ENCODE results near the gene RAB20. TPM values are rescaled to one million over a fixed set of nuclear protein-coding genes. Genes with fewer than 3 reads are reported as not detected.

RAB20 gene
- total and polyA plus RNA-seq, 2 of the 8 experiments (the other 6 are each of a cell fraction or from before 2014, with no cell fraction given), result 14.8 to 27.9 TPM

DNA sequence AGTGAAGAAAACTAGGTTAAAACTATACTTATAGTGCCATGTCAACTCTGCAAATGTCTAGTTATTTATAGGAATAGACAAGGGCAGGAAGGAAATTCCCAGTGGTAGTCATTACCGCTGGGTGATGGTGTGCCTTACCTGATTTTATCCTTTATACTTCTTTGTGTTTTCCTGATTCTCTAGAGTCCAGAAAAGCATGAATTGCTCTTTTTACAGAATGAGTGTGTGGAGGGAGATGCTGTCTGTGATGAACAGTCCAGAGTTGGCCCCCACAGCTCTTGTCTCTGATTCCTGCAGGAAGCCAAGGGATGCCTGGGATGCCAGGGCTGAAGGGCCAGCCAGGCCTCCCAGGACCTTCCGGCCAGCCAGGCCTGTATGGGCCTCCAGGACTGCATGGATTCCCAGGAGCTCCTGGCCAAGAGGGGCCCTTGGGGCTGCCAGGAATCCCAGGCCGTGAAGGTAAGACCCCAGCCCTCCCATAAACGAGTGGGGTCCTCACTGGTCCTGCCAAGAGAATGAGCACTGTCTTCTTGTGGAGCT lies 83.7 kb downstream of the RAB20 start:
- Histone ChIP-seq H3K4ac (replicated peaks; ENCODE audit: insufficient read length, low read depth, low read length) (no peak overlapping the region), H3K9ac (replicated peaks in 1 of 4; ENCODE audit: extremely low read depth in 1 of 4, low read depth in 3 of 4, low read length in 3 of 4) (no peak overlapping the region), H3K14ac (ENCODE audit: insufficient read length) (no peak overlapping the region), H3K18ac (ENCODE audit: extremely low read depth, low read length) (no peak overlapping the region), H3K56ac (replicated peaks; ENCODE audit: insufficient read length, low read depth, low read length) (no peak overlapping the region), H3K79me2 (ENCODE audit: control insufficient read depth in 1 of 2, insufficient read depth in 2 of 2, low read length in 2 of 2) (no peaks in the 10 kb centered on the region), H2BK12ac (ENCODE audit: low read depth, low read length) (no peak overlapping the region), H2AFZ (ENCODE audit: low read length) (no peak overlapping the region), H3K27me3 (replicated peaks in 1 of 4; ENCODE audit: control insufficient read depth in 3 of 4, extremely low read depth in 1 of 4, insufficient read depth in 3 of 4, low read length in 3 of 4) (no peaks in the 10 kb centered on the region), H4K5ac (ENCODE audit: insufficient read length, low read depth, low read length) (no peak overlapping the region), H3K27ac (ENCODE audit: low read depth, low read length) (no peak overlapping the region), H2BK5ac (ENCODE audit: low read depth, low read length) (no peak overlapping the region), H3K4me3 (ENCODE audit: extremely low read depth in 1 of 4, insufficient read depth in 2 of 4, low read depth in 3 of 4, low read length in 4 of 4) (no peak overlapping the region), H3K23me2 (ENCODE audit: low read depth, low read length) (0 out of 2 replicates have a peak, but pooled peaks cover 2% of the 10 kb centered on the region), H3K23ac (ENCODE audit: insufficient read length) (no peak overlapping the region), H2AK5ac (ENCODE audit: low read depth, low read length) (no peak overlapping the region), H4K91ac (replicated peaks; ENCODE audit: insufficient read length, low read length) (no peak overlapping the region), H3K4me1 (replicated peaks in 1 of 4; ENCODE audit: control insufficient read depth in 3 of 4, insufficient read depth in 4 of 4, low read length in 3 of 4) (0 out of 7 replicates have a peak, but pooled peaks cover 0 to 6% (median 0%) of the 10 kb centered on the region in 4 experiments), H3K4me2 (ENCODE audit: insufficient read depth in 1 of 2, low read depth in 2 of 2, low read length in 2 of 2) (no peak overlapping the region), H4K8ac (ENCODE audit: extremely low read depth, insufficient read depth, low read length) (peak overlapping the region; percentile 79; the same call in 1 of the 2 replicates), H4K20me1 (replicated peaks in 1 of 2; ENCODE audit: control insufficient read depth in 1 of 2, insufficient read depth in 2 of 2, low read length in 2 of 2) (peaks cover 0 to 5% of the 10 kb centered on the region in 2 experiments), H2BK120ac (replicated peaks; ENCODE audit: low read depth, low read length) (no peak overlapping the region), H3K36me3 (ENCODE audit: control insufficient read depth in 2 of 4, insufficient read depth in 4 of 4, low read length in 3 of 4) (peaks cover 2 to 32% (median 16%) of the 10 kb centered on the region in 4 experiments; a peak in 7 of 8 replicates), H3K79me1 (ENCODE audit: low read depth, low read length) (no peaks in the 10 kb centered on the region), H3K9me3 (ENCODE audit: insufficient read depth in 2 of 2, low read depth in 1 of 2, low read length in 1 of 2) (no peaks in the 10 kb centered on the region; a peak in 1 of 4 replicates), H2BK20ac (ENCODE audit: low read length) (no peak overlapping the region), H2BK15ac (ENCODE audit: low read length) (no peak overlapping the region)
- FAIRE-seq, result no peak
- DNase-seq (ENCODE audit: low read depth in 1 of 2, low spot score in 2 of 2), result no peak
- ChIA-PET POLR2A (ENCODE audit: partially characterized antibody) (no interaction called here), CTCF (ENCODE audit: partially characterized antibody) (no interaction called here)
- WGBS, 2 experiments (ENCODE audit: extremely low coverage in 1 of 2, insufficient coverage in 1 of 2, insufficient read length in 1 of 2, insufficient replicate concordance in 2 of 2, low coverage in 1 of 2, low lambda C conversion rate in 2 of 2, missing lambda C conversion rate in 1 of 2), result 91% methylated on average over 4 of the region's 4 CpGs; no CpG with 5 or more reads in 1 of the 2 experiments
- TF ChIP-seq CBX5 (IDR thresholded peaks at IDR 0.05; ENCODE audit: low read depth, low read length) (no peak), GABPA (IDR thresholded peaks at IDR 0.05; ENCODE audit: borderline replicate concordance, insufficient read depth, low read length) (no peak), YY1 (IDR thresholded peaks at IDR 0.05; ENCODE audit: low read depth, low read length) (no peak), RBBP5 (IDR thresholded peaks at IDR 0.05; ENCODE audit: borderline replicate concordance, low read depth, low read length) (no peak), TCF12 (IDR thresholded peaks at IDR 0.05; ENCODE audit: low read depth, low read length) (no peak), RXRA (IDR thresholded peaks at IDR 0.05; ENCODE audit: insufficient read depth, low read depth, low read length) (no peak), SRF (IDR thresholded peaks at IDR 0.05; ENCODE audit: low read depth, low read length) (no peak), EZH2 (IDR thresholded peaks at IDR 0.05; ENCODE audit: low read depth, low read length, severe bottlenecking) (no peak), JUND (IDR thresholded peaks at IDR 0.05; ENCODE audit: low read length) (no peak), RFX5 (IDR thresholded peaks at IDR 0.05; ENCODE audit: borderline replicate concordance, low read depth, low read length) (no peak), RAD21 (IDR thresholded peaks at IDR 0.05 in 1 of 2, conservative IDR thresholded peaks at IDR 0.05 in 1 of 2; ENCODE audit: low read depth in 2 of 2, low read length in 2 of 2) (no peak)
- TF ChIP-seq, protein P1, sequence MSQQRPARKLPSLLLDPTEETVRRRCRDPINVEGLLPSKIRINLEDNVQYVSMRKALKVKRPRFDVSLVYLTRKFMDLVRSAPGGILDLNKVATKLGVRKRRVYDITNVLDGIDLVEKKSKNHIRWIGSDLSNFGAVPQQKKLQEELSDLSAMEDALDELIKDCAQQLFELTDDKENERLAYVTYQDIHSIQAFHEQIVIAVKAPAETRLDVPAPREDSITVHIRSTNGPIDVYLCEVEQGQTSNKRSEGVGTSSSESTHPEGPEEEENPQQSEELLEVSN (IDR thresholded peaks at IDR 0.05), result no peak
